ES-I3 (cell line): Measurements from ENCODE around the gene CD200R1L.

Experiments
- H3K36me3 ChIP-seq: 2 replicates; pipeline ENCODE4 v1.6.1; 2013; ENCODE audit warnings: mild to moderate bottlenecking, low read length, control low read depth, moderate library complexity; ENCODE audit not compliant: insufficient read depth
- H3K4me1 ChIP-seq: 2 replicates; pipeline ENCODE4 v1.6.1; 2013; ENCODE audit warnings: mild to moderate bottlenecking, control low read depth, low read length; ENCODE audit not compliant: insufficient read depth
- H3K9ac ChIP-seq: 2 replicates; pipeline ENCODE4 v1.6.1; 2013; ENCODE audit warnings: low read depth, mild to moderate bottlenecking, low read length, moderate library complexity
- H3K9me3 ChIP-seq: 2 replicates; pipeline ENCODE4 v1.6.1; 2013; ENCODE audit warnings: mild to moderate bottlenecking, low read length, moderate library complexity; ENCODE audit not compliant: control insufficient read depth, insufficient read depth

CD200R1L gene

DNA sequence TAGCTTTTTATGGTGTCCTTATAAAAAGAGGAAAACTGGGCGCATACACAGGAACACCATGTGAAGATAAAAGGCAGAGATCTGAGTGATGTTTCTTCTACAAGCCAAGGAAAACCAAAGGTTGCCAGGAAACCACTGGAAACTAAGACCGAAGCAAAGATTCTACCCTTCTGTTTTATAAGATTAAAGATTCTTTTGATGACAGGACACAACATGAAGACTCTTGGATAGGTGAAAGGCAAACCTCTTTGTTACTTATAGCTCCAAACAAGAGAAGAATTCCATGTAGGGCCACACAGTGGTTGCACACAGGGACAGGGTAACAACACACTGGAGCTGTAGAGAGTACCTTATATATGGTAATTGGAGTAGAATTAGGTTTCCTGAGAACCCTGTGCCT is at the start of gene CD200R1L:
CD200R1L (minus strand) TSS at position 101 of the 400 bp plus-strand sequence. CDS start 17,497 bp downstream, outside the sequence.
- Histone ChIP-seq H3K9me3 (peaks cover 3% of the 10 kb centered on the region), H3K36me3 (no peaks in the 10 kb centered on the region), H3K4me1 (no peaks in the 10 kb centered on the region), H3K9ac (no peak within 1 kb of the TSS)

DNA sequence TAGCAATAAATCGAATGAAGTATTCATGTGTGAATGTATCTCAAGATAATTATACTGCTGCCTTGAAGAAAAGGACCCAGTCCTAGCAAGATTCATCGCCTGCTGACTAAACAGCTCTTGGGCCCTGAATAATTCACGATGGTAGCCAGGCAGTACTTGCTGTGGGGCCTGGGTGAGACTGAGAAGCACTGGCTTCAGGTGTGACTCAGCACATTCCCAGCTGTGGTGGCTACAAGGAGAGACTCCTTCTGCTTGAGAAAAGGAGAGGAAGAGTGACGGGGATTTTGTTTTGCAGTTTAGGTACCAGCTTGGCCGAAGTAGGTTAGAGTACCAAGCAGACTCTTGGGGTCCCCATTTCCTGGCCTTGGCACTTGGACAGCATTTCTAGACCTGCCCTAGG is 47.6 kb upstream of the CD200R1L start:
- H3K4me1 ChIP-seq: peaks cover 22% of the 10 kb centered on the region; the same call in 1 of the 2 replicates
- H3K9ac ChIP-seq: no peak overlapping the region

DNA sequence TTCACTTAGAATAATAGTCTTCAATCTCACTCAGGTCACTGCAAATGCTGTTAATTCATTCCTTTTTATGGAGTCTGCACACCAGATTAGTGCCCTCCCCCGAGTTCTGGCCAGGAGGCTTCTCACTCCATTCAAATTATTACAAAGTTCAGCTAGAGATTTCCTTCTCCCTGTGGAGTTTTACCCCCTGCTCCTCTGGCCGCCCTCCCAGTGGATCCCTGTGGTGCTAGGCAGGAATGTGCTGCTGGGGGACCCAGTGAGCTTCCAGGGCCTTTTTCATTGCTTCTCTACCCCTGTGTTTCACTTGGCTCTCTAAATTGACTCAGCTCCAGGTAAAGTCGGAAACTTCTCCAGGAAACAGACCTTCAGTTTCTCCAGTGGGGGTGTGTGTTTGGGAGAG is 42.7 kb upstream of the CD200R1L start:
- Histone ChIP-seq H3K4me1 (peaks cover 8% of the 10 kb centered on the region; the same call in 1 of the 2 replicates), H3K9me3 (no peaks in the 10 kb centered on the region), H3K9ac (no peak overlapping the region), H3K36me3 (no peaks in the 10 kb centered on the region)

More for the DNA sequence above, 47.6 kb upstream of the CD200R1L start:
- no peaks in the 10 kb centered on the region for H3K9me3 ChIP-seq
- H3K36me3 ChIP-seq: no peaks in the 10 kb centered on the region

DNA sequence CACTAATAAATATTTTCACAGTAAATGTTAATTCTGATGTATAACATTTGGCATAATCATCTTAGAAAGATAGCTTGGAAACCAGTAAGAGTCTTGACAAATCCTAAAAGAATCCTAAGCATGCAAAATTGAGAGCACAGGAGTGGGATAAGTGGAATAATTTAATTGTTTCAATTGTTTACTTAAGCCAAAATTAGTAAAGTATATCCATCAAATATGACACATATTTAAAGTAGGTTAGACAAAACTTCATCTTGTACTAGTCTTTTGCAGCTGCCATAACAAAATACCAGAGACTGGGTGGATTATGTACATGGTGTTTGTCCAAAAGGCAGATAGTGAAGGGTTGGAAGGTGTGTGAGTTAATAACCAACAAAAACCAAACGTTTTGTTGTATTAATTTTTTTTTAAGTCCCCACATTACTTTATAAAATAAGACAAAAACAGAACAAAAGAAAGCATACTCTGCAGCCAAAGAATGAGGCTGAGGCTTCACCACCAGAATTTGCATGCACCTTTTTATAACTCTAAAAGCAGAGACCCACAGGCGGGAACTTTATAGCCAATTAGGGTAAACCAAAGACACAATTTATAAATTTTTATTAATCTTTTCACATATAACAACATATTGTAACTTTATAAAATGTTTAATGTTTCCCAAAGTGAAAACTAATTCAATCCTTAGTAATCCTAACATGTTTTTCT is 41.9 kb upstream of the CD200R1L start:
- H3K9me3 ChIP-seq: no peaks in the 10 kb centered on the region
- H3K9ac ChIP-seq: no peak overlapping the region
- no peaks in the 10 kb centered on the region for H3K36me3 ChIP-seq
- H3K4me1 ChIP-seq: peaks cover 3% of the 10 kb centered on the region; the same call in 1 of the 2 replicates

DNA sequence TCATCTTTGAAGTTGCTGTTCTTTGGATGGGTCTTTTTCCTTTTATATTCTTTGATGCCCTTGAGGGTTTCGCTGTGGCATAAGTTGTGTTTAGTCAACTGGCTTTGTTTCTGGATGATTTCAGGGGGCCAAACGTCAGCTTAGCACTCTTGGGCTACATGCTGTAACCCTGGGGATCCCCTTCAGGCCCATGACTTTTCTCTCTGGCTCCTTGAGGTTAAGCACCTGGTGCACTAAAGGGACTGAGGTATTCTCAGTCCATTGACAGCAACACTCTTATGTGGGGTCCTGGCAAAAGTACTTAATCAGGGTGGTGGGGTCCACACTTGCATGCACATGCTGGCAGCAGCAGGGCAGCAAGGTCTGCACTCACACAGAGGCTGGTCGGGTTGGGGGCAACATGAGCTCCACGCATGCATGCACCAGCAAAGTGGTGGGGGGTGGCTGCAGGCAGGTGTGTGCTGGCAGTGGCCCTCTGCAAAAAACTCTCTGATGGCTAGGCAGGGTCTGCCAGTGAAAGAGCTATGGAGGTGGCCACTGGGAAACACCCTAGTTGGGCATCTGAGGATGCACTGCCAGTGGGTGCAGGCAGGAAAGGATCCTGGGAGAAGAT is 38.1 kb upstream of the CD200R1L start:
- no peak overlapping the region for H3K9ac ChIP-seq
- H3K4me1 ChIP-seq: peaks cover 3% of the 10 kb centered on the region; the same call in 1 of the 2 replicates
- H3K9me3 ChIP-seq: no peaks in the 10 kb centered on the region
- H3K36me3 ChIP-seq: no peaks in the 10 kb centered on the region

DNA sequence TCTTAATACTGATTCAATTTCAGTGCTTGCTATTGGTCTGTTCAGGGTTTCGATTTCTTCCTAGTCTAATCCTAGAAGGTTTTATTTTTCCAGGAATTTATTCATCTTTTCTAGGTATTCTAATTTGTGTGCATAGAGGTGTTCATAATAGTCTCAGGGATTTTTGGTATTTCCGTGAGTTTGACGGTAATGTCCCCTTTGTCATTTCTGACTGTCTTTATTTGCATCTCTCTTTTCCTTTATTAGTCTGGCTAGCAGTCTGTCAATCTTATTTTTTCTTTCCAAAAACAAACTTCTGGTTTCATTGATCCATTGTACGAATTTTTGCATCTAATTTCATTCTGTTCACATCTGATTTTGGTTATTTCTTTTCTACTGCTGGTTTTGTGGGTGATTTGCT is 35.2 kb upstream of the CD200R1L start:
- no peaks in the 10 kb centered on the region for H3K4me1 ChIP-seq
- no peak overlapping the region for H3K9ac ChIP-seq
- H3K36me3 ChIP-seq: no peaks in the 10 kb centered on the region
- H3K9me3 ChIP-seq: no peaks in the 10 kb centered on the region

- Histone ChIP-seq H3K9ac (no peak overlapping the region), H3K36me3 (no peaks in the 10 kb centered on the region), H3K9me3 (no peaks in the 10 kb centered on the region), H3K4me1 (no peaks in the 10 kb centered on the region)
Measured at GRCh38 chr3:112875561-112875960, 28.9 kb upstream of the CD200R1L start.

GRCh38 chr3:112874725-112875124 is 28.1 kb upstream of the CD200R1L start:
- no peak overlapping the region for H3K9ac ChIP-seq
- no peaks in the 10 kb centered on the region for H3K4me1 ChIP-seq
- no peaks in the 10 kb centered on the region for H3K36me3 ChIP-seq
- H3K9me3 ChIP-seq: no peaks in the 10 kb centered on the region; the same call in 1 of the 2 replicates

GRCh38 chr3:112873632-112874031 is 27.0 kb upstream of the CD200R1L start:
- Histone ChIP-seq H3K36me3 (no peaks in the 10 kb centered on the region), H3K9ac (no peak overlapping the region), H3K4me1 (no peaks in the 10 kb centered on the region), H3K9me3 (no peaks in the 10 kb centered on the region; the same call in 1 of the 2 replicates)

GRCh38 chr3:112871735-112872134 is 25.1 kb upstream of the CD200R1L start:
- Histone ChIP-seq H3K36me3 (no peaks in the 10 kb centered on the region), H3K9ac (no peak overlapping the region), H3K4me1 (no peaks in the 10 kb centered on the region), H3K9me3 (no peaks in the 10 kb centered on the region; the same call in 1 of the 2 replicates)

DNA sequence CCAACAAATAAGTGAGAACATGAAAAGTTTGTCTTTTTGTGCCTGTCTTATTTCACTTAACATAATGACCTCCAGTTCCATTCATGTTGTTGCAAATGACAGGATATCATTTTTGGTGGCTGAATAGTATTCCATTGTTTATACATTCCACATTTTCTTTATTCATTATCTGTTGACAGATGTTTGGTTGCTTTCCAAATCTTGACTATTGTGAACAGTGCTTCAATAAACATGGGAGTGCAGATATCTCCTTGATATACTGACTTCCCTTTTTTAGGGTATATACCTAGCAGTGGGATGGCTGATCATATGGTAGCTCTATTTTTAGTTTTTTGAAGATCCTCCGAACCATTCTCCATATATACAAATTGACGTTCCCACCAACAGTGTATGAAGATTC is 19.1 kb upstream of the CD200R1L start:
- no peaks in the 10 kb centered on the region for H3K36me3 ChIP-seq
- no peaks in the 10 kb centered on the region for H3K4me1 ChIP-seq
- no peak overlapping the region for H3K9ac ChIP-seq
- H3K9me3 ChIP-seq: no peaks in the 10 kb centered on the region; the same call in 1 of the 2 replicates

DNA sequence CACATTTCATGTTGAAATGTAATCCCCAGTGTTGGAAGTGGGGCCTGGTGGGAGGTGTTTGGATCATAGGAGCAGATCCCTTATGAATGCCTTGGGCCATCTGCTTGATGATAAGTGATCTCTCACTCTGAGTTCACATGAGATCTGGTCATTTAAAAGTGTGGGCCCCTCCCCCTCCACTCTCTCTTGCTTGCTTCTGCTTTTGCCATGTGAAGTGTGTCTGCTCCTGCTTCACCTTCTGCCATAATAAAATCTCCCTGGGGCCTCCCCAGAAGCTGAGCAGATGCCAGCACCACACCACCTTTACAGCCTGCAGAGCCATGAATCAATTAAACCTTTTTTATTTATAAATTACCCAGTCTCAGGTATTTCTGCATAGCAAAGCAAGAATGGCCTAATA is 14.2 kb upstream of the CD200R1L start:
- Histone ChIP-seq H3K9me3 (0 out of 2 replicates have a peak, but pooled peaks cover 8% of the 10 kb centered on the region), H3K36me3 (no peaks in the 10 kb centered on the region), H3K9ac (no peak overlapping the region), H3K4me1 (no peaks in the 10 kb centered on the region)

- Histone ChIP-seq H3K9ac (no peak overlapping the region), H3K9me3 (0 out of 2 replicates have a peak, but pooled peaks cover 8% of the 10 kb centered on the region), H3K4me1 (no peaks in the 10 kb centered on the region), H3K36me3 (no peaks in the 10 kb centered on the region)
Measured at GRCh38 chr3:112858410-112859069, 11.9 kb upstream of the CD200R1L start.

DNA sequence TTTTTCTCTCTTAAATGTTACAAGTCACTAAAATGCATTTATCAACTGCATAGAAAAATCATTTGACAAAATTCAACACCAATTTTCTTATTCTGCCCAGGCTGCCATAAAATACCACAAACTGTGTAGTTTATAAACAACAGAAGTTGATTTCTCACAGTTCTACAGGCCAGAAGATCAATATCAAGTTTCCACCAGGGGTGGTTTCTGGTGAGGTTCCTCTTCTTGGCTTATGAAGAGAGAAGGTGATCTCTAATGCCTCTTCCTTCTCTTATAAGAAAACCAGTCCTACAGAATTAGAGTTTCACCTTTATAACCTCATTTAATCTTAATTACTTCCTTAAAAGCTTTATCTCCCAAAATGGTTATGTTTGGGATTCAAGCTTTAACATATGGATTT is 10.9 kb upstream of the CD200R1L start:
- no peaks in the 10 kb centered on the region for H3K4me1 ChIP-seq
- H3K9ac ChIP-seq: no peak overlapping the region
- H3K9me3 ChIP-seq: 0 out of 2 replicates have a peak, but pooled peaks cover 8% of the 10 kb centered on the region

More for the DNA sequence above, 10.9 kb upstream of the CD200R1L start:
- H3K36me3 ChIP-seq: no peaks in the 10 kb centered on the region
